GM21825 (cell line): ENCODE results near the gene NPEPL1.
"Not testable (repeated sequence)": the region's sequence is repeated elsewhere in the genome, so short reads cannot be mapped to it uniquely, and the experiment has no call there.

Source experiments
- ATAC-seq: cut with Tn5 transposase; IDR thresholded peaks from one replicate; pipeline ENCODE4 v1.9.1; 2021; ENCODE audit warnings: mild to moderate bottlenecking, moderate library complexity; ENCODE audit not compliant: unreplicated experiment

The NPEPL1 gene

GRCh38 chr20:58731192-58731591 lies 38.6 kb downstream of the NPEPL1 start:
- ATAC-seq: no peak

DNA sequence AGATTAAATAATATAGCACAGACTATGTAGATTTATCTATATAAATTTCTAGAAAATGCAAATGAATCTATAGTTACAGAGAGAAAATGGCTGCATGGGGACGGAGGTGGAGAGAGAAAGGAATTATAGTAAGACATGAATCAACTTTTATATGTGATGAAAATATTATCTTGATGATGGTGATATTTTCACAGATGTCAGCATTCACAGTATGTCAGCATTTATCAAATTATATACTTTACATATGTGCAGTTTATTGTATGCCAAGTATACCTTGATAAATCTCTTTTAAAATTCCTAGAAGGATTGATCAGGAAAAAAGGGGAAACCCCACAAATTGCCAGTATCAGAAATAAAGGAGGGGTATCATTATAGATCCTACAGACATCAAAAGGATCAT lies 44.6 kb downstream of the NPEPL1 start:
- ATAC-seq: no peak

GRCh38 chr20:58740356-58741308 lies 48.0 kb downstream of the NPEPL1 start:
- ATAC-seq: no peak

- no peak for ATAC-seq
Measured at GRCh38 chr20:58741384-58741783, 48.8 kb downstream of the NPEPL1 start.

DNA sequence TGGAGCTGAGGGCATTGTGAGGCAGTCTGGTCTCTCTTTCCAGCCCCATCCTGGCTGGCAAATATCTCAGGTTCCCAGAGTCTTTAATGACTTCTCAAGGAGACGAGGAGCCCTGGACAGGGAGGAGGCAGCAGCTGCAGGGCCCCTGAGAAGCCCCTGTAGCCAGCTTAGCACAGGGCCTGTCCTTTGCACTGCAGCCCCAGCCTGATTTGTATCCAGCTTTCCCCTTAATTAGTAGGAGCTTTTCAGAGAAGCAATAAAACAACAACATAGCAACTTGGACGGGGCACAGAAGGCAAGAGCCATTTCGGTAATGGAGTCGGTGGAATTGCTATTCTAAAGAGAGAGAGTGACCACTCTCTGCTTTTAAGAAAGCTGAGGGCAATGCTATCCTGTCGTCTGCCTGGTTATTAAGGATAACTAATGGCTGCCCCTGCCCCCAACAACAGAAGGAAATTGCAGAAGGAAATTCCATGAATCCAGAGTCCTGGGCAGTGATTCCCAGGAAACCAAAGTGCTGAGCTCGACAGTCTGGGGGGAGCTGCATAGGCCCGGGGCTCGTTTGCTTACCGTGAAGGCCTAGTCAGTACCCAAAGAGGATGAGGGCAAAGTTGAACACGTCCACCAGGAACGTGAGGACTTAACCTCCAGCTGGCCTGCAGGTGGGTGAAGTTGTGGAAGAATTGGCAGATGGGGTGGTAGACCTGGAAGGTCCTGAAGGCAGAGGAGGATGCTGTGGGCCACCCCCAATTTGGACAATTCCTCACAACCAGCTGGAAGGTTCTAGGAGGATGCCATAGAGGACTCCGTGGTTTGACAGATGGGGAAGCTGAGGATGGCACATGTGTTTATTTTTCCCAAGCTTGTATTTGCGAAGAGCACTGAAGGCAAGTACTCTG lies 50.3 kb downstream of the NPEPL1 start:
- ATAC-seq: no peak

DNA sequence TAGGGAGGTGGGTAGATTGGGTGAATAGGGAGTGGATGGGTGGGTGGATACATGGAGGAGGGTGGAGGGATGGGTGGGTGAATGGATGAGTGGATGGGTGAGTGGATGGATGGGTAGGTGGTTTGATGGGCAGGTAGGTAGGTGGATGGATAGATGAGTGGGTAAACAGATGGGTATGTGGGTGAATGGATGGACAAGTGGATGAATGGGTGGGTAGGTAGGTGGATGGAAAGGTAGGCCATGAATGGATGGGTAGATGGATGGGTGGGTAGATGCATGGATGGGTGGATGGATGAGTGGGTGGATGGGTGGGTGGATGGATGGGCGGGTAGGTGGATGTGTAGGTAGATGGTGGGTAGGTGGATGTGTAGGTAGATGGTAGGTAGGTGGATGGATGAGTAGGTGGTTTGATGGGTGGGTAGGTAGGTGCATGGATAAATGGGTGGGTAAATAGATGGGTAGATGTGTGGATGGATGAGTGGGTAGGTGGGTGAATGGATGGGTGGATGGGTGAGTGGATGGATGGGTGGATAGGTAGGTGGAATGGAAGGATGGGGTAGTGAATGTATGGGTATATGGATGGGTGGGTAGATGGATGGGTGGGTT lies 51.4 kb downstream of the NPEPL1 start:
- ATAC-seq: no peak

- no peak for ATAC-seq
Measured at GRCh38 chr20:58744836-58745235, 52.2 kb downstream of the NPEPL1 start.

GRCh38 chr20:58745391-58745790 lies 52.8 kb downstream of the NPEPL1 start:
- no peak for ATAC-seq

GRCh38 chr20:58746620-58747019 lies 54.0 kb downstream of the NPEPL1 start:
- no peak for ATAC-seq

DNA sequence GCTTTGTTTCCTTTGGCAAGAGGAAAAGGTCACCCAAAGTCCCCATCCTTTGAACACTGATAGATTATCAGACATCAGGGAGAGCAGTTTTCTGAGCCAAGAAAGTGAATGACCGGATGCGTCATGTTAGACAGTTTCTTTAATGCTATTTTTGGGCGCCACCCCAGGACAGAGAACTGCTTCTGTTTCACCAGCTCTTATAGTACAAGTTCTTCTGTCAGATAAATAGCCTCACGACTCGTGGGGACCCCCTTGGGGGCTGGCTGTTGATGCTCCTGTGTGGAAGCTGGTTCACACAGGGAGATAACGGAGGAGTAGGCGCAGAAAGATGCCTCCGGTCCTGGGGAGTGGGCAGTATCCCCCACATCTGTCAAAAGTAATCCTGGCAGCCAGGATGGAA lies 54.6 kb downstream of the NPEPL1 start:
- no peak for ATAC-seq

- no peak for ATAC-seq
Measured at GRCh38 chr20:58748618-58749017, 56.0 kb downstream of the NPEPL1 start.

DNA sequence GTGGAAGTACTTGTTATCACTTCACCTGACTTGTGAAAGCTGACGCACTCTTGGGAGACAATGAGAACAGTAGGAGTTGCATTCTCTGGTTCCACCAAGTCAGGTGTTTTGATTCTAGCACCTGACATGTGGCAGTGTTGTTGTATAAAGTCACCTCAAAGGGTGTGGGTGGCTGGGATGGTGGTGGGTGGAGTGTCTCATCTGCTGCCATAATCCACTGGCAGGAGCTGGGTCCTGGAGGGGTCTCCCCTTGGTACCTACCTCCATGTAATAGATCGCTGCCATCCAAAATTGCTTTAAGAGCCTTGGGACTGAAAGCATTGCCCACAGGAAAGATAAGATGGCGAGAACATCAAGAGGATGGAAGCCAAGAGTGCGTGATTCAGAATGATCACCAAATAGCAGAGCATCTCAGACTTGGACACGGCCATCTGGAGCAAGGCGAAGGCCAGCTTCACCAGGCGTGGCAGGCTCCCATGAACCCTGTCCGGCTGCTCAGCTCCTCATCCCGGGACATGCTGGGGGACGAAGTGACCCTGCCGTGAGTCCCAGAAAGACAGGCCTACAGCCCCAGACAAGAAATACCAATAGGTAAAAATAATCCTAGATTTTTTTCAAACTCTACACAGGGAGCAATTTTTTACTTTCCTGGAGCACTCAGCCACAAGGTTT lies 56.6 kb downstream of the NPEPL1 start:
- ATAC-seq: no peak

GRCh38 chr20:58749979-58750378 lies 57.4 kb downstream of the NPEPL1 start:
- no peak for ATAC-seq

DNA sequence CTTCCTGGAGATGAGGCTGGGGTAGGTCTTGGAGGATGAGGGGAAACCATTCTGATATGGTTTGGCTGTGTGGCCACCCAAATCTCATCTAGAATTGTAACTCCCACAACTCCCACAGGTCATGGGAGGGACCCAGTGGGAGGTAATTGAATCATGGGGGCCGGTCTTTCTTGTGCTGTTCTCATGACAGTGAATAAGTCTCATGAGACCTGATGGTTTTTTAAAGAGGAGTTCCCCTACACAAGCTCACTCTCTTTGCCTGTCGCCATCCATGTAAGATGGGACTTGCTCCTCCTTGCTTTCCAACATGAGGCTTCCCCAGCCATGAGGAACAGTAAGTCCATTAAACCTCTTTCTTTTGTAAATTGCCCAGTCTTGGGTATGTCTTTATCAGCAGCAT lies 58.1 kb downstream of the NPEPL1 start:
- not testable (repeated sequence) for ATAC-seq

DNA sequence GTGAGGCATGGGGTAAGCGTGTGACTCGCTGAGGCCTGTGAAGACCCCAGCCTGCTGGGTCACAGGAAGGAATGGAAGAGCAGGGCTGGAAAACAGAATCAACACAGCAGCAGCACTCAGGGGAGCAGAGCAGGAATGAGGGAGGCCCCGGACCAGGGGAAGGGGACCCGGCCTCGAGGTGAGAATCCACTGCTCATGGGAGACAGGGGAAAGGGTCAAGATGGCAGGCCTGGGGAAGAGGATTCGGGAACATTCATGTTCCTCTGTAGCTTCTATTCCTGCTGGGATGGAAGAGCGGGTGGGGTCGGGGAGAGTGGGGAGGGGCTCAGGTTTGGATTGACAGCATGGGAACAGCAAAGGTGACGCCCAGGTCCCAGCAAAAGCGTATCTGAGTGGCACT lies 59.4 kb downstream of the NPEPL1 start:
- no peak for ATAC-seq

DNA sequence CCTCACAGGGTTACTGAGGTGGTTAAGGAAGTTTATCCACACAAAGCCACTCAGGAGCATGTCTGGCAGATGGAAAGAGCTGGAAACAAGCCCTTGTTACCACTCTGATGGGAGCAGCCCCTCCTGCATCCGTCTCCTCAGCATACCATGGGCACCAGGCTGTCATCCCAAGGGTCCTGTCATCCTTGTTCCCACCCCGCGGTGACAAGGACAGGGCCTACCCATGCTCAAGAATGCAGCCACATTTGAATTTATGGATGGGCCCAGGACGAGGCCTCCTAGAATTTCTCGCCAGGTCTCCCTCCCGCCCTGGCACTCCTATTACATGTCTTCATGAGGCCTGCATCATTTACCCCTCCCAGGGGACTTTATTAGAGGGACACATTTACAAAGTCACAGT lies 60.0 kb downstream of the NPEPL1 start:
- no peak for ATAC-seq

DNA sequence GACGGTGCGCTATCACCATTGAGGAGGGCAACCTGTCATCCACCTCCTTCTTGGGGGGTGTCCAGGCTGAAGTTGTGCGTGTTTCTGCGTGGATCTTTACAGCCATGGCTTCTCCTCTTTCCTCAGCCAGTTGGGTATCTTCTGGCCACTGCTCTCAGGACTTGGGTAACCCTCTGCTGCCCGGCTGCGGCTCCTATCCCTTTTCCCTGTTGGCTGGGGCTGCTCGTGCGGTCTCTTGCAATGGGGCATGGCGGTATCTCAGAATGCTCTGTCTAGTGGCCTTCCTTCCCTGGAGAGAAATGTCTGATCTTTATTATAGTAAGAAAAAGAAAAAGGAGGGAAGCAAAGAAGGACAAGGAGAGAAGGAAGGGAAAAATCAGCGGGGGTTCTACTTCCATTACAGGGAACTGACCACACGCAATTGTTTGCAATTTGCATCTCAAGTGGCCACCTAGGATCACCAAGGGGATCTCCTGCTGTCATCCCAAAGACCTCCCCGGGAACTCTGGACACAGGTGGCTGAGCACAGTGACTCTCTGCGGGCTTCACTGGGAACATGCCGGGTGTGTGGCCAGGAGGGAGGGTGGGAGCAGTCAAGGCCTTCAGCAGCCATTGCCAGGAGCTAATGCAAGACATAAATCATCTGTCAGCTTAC lies 60.8 kb downstream of the NPEPL1 start:
- ATAC-seq: no peak

- ATAC-seq: no peak
Measured at GRCh38 chr20:58753922-58754551, 61.4 kb downstream of the NPEPL1 start.

- no peak for ATAC-seq
Measured at GRCh38 chr20:58754584-58754983, 62.0 kb downstream of the NPEPL1 start.
